CD4-positive, CD25-positive, alpha-beta regulatory T cell (primary cell): ENCODE measurements around the gene RCL1. TPM values are rescaled to one million over a fixed set of nuclear protein-coding genes. Genes with fewer than 3 reads are reported as not detected.
A peak's percentile ranks its signal among the peaks of the same experiment; 100 is the strongest.
"Not testable (repeated sequence)": the region's sequence is repeated elsewhere in the genome, so short reads cannot be mapped to it uniquely, and the experiment has no call there.

Source experiments
- ATAC-seq, 2 donors: fragments of 150-1000 bp; cut with Tn5 transposase; one replicate each; pipeline ENCODE4 v1.10.0; 2021; ENCODE audit warnings: low read depth in 2 of 2, moderate number of reproducible peaks in 2 of 2, moderate library complexity in 1 of 2
- DNase-seq, 3 donors: peaks; one replicate each; pipeline versions ENCODE4 v3.0.0 to v3.0.0-alpha.2; 2012 to 2022; ENCODE audit warnings: mixed read lengths in 1 of 3
- H3K27ac ChIP-seq: one replicate; pipeline ENCODE4 v1.7.0; 2013; ENCODE audit warnings: mild to moderate bottlenecking, low read length; ENCODE audit not compliant: insufficient read depth, poor library complexity, severe bottlenecking
- H3K27me3 ChIP-seq: one replicate; pipeline ENCODE4 v1.7.0; 2013; ENCODE audit warnings: low read length; ENCODE audit not compliant: control insufficient read depth, insufficient read depth
- H3K36me3 ChIP-seq: one replicate; pipeline ENCODE4 v1.7.0; 2013; ENCODE audit warnings: mild to moderate bottlenecking, low read length, moderate library complexity; ENCODE audit not compliant: control insufficient read depth, insufficient read depth
- H3K4me1 ChIP-seq: 2 replicates; pipeline ENCODE4 v1.7.0; 2013; ENCODE audit warnings: mild to moderate bottlenecking, low read length; ENCODE audit not compliant: insufficient read depth, control insufficient read depth, poor library complexity, severe bottlenecking
- H3K4me3 ChIP-seq: one replicate; pipeline ENCODE4 v1.7.0; 2013; ENCODE audit warnings: low read depth, mild to moderate bottlenecking, low read length, moderate library complexity
- H3K9me3 ChIP-seq, 2 experiments: 1 replicate in 1 of 2; 2 replicates in 1 of 2; pipeline ENCODE4 v1.7.0; 2013; ENCODE audit warnings: low read length in 2 of 2, mild to moderate bottlenecking in 1 of 2, moderate library complexity in 1 of 2; ENCODE audit not compliant: control insufficient read depth in 2 of 2
- H3K27ac Mint-ChIP-seq, 3 donors: one replicate each; pipeline ENCODE4 v1.8.0; 2020 to 2022; ENCODE audit warnings: mild to moderate bottlenecking in 3 of 3, mixed read lengths in 3 of 3, moderate library complexity in 2 of 3
- H3K27me3 Mint-ChIP-seq: one replicate; pipeline ENCODE4 v1.8.0; 2022; ENCODE audit warnings: mild to moderate bottlenecking, mixed read lengths
- H3K36me3 Mint-ChIP-seq: one replicate; pipeline ENCODE4 v1.8.0; 2020; ENCODE audit warnings: mixed read lengths
- H3K4me1 Mint-ChIP-seq, 4 donors: one replicate each; pipeline ENCODE4 v1.8.0; 2020 to 2022; ENCODE audit warnings: mixed read lengths in 4 of 4, mild to moderate bottlenecking in 1 of 4
- H3K4me3 Mint-ChIP-seq, 4 donors: one replicate each; pipeline ENCODE4 v1.8.0; 2020 to 2022; ENCODE audit warnings: mild to moderate bottlenecking in 4 of 4, mixed read lengths in 4 of 4, moderate library complexity in 3 of 4
- H3K9me3 Mint-ChIP-seq, 7 donors: one replicate each; pipeline ENCODE4 v1.8.0; 2020 to 2022; ENCODE audit warnings: mixed read lengths in 7 of 7, mild to moderate bottlenecking in 3 of 7, moderate library complexity in 2 of 7
- polyA plus RNA-seq, 4 donors: library from polyadenylated mRNA; unstranded; fragments of 300-500 nt; fragmentation: Illumina TruSeq; gene quantifications; one replicate each; pipeline ENCODE4 v1.2.3, GENCODE V29; 2021
- total RNA-seq: library from RNA; stranded (reverse); gene quantifications from one replicate; pipeline ENCODE4 v1.2.3, GENCODE V29; 2022

Gene RCL1
- total and polyA plus RNA-seq, 5 donors from 2014 or later: 13.3 to 27.9 (median 15.4) TPM

GRCh38 chr9:4894076-4894475 is 101.3 kb downstream of the RCL1 start:
- no peaks in the 10 kb centered on the region for H3K27me3 Mint-ChIP-seq
- H3K27ac Mint-ChIP-seq: no peak overlapping the region
- no peak for ATAC-seq

GRCh38 chr9:4899853-4900252 is 107.1 kb downstream of the RCL1 start:
- H3K4me3 Mint-ChIP-seq, H3K4me1 ChIP-seq, H3K27ac Mint-ChIP-seq, H3K9me3 ChIP-seq, H3K4me1 Mint-ChIP-seq, DNase-seq, H3K4me3 ChIP-seq, H3K27me3 ChIP-seq, H3K27me3 Mint-ChIP-seq, H3K27ac ChIP-seq, H3K36me3 ChIP-seq, ATAC-seq: not testable (repeated sequence)
- Mint-ChIP-seq H3K36me3 (peaks cover 11% of the 10 kb centered on the region), H3K9me3 (peaks cover 0 to 27% (median 11%) of the 10 kb centered on the region in 7 donors)

More at GRCh38 chr9:4894076-4894475, 101.3 kb downstream of the RCL1 start:
- no peak overlapping the region for H3K4me3 Mint-ChIP-seq
- DNase-seq: no peak
- H3K4me1 ChIP-seq: no peaks in the 10 kb centered on the region
- H3K9me3 Mint-ChIP-seq: peaks cover 0 to 14% (median 5%) of the 10 kb centered on the region in 7 donors
- H3K4me1 Mint-ChIP-seq: no peaks in the 10 kb centered on the region
- no peak overlapping the region for H3K27ac ChIP-seq
- peaks cover 11% of the 10 kb centered on the region for H3K36me3 Mint-ChIP-seq
- H3K4me3 ChIP-seq: no peak overlapping the region
- no peaks in the 10 kb centered on the region for H3K36me3 ChIP-seq
- H3K9me3 ChIP-seq: peaks cover 0 to 2% of the 10 kb centered on the region in 2 experiments
- no peaks in the 10 kb centered on the region for H3K27me3 ChIP-seq

DNA sequence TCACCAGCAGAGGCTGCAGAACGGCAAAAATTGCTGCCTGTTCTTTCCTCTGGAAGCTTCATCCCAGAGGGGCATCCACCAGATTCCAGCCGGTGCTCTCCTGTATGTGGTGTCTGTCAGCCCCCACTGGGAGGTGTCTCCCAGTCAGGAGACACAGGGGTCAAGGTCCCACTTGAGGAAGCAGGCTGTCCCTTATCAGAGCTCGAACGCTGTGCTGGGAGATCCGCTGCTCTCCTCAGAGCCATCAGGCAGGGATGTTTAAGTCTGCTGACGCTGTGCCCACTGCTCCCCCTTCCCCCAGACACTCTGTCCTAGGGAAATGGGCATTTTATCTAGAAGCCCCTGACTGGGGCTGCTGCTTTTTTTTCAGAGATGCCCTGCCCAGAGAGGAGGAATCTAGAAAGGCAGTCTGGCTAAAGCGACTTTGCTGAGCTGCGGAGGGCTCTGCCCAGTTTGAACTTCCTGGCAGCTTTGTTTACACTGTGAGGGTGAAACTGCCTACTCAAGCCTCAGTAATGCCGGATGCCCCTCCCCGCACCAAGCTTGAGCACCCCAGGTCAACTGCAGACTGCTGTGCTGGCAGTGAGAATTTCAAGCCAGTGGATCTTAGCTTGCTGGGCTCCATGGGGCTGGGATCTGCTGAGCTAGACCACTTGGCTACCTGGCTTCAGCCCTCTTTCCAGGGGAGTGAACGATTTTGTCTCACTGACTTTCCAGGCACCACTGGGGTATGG is 108.8 kb downstream of the RCL1 start:
- not testable (repeated sequence) for H3K4me1 Mint-ChIP-seq, H3K9me3 ChIP-seq, H3K4me1 ChIP-seq, H3K4me3 ChIP-seq, H3K27ac ChIP-seq, H3K27me3 Mint-ChIP-seq, H3K27me3 ChIP-seq, H3K36me3 ChIP-seq
- Mint-ChIP-seq H3K36me3 (peaks cover 11% of the 10 kb centered on the region), H3K4me3 (peak overlapping the region in 2 of 4 donors; percentile 33 to 39), H3K9me3 (peaks cover 0 to 26% (median 11%) of the 10 kb centered on the region in 7 donors), H3K27ac (peak overlapping the region in 2 of 3 donors; percentile 35 to 38)
- ATAC-seq (peak in 1 of 2 donors; percentile 31), DNase-seq (peak in 2 of 3 donors; percentile 3 to 81)

DNA sequence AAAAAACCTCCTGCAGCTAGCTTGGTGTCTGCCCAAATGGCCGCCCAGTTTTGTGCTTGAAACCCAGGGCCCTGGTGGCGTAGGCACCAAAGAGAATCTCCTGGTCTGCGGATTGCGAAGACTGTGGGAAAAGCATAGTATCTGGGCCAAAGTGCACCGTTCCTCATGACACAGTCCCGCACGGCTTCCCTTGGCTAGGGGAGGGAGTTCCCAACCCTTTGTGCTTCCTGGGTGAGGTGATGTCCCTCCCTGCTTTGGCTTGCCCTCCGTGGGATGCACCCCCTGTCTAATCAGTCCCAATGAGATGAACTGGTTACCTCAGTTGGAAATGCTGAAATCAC is 109.4 kb downstream of the RCL1 start:
- peak overlapping the region in 1 of 4 donors; percentile 33 for H3K4me3 Mint-ChIP-seq
- peaks cover 11% of the 10 kb centered on the region for H3K36me3 Mint-ChIP-seq
- ATAC-seq (no peak), DNase-seq (no peak)
- peaks cover 0 to 21% (median 11%) of the 10 kb centered on the region in 7 donors for H3K9me3 Mint-ChIP-seq
- no peaks in the 10 kb centered on the region for H3K27me3 Mint-ChIP-seq
- H3K9me3 ChIP-seq: peaks cover 0 to 2% of the 10 kb centered on the region in 2 experiments
- no peaks in the 10 kb centered on the region for H3K27me3 ChIP-seq
- H3K36me3 ChIP-seq: no peaks in the 10 kb centered on the region
- H3K27ac Mint-ChIP-seq: peak overlapping the region in 1 of 3 donors; percentile 38
- no peaks in the 10 kb centered on the region for H3K4me1 ChIP-seq
- no peak overlapping the region for H3K27ac ChIP-seq
- H3K4me1 Mint-ChIP-seq: peaks cover 0 to 9% (median 0%) of the 10 kb centered on the region in 4 donors
- H3K4me3 ChIP-seq: no peak overlapping the region

DNA sequence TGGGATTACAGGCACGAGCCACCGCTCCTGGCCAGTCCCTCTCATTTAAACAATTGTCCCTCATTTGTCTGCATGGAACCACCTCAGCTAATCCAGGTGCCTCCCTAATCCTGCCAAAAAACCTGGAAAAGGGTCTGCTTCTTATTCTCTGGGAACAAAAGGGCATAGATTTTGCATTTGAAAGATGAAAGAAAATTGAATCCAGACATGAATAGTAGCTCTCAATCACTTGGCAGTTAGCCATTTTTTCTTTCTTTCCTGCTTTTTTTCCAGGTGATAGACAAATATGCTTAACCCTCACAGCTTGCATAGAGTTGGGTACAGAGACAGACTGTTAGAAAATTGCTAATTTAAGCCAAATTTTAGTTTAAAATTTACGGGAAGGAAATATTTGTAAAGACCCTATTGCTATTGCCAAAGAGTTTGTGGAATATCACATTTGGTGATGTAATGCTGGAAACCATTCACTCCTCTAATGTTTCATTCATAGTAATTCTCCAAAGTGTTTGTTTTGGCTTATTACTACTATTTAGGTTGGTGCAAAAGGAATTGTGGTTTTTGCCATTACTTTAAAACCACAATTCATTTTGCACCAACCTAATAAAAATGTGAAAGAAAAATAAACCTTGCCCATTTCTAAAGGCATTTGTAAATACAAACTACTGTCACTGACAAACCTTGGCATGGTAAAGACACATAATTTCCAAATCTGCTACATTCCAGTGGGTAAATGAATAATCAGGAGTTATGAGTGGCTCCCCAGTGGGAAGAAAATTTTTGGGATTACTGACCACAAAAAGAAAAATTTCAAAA is 111.8 kb downstream of the RCL1 start:
- DNase-seq: no peak
- Histone ChIP-seq H3K27me3 (no peaks in the 10 kb centered on the region), H3K4me3 (no peak overlapping the region), H3K9me3 (no peaks in the 10 kb centered on the region), H3K36me3 (no peaks in the 10 kb centered on the region), H3K4me1 (no peaks in the 10 kb centered on the region), H3K27ac (no peak overlapping the region)
- Mint-ChIP-seq H3K27ac (no peak overlapping the region), H3K36me3 (peaks cover 3% of the 10 kb centered on the region), H3K4me1 (peaks cover 0 to 9% (median 0%) of the 10 kb centered on the region in 4 donors), H3K4me3 (no peak overlapping the region), H3K9me3 (peaks cover 0 to 11% (median 2%) of the 10 kb centered on the region in 7 donors), H3K27me3 (no peaks in the 10 kb centered on the region)
- no peak for ATAC-seq

DNA sequence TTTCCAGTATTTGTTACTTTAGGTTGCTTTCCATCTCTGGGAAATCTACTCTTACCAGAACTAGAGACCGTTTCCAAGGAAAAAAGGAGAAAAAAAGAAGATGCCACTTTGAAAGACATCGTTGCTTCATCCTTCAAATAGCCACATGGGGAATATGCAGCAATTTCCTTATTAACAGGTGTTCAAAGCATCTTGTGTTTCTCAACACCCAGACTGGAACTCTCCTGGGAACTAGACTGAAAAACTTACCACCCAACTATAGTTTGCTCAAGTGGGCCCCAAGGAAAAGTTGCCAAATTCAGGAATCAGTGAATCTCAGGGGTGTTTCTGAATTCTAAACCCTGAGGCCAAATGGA is 112.4 kb downstream of the RCL1 start:
- peaks cover 0 to 7% (median 2%) of the 10 kb centered on the region in 7 donors for H3K9me3 Mint-ChIP-seq
- no peak overlapping the region for H3K4me3 Mint-ChIP-seq
- ATAC-seq (no peak), DNase-seq (no peak)
- no peak overlapping the region for H3K4me3 ChIP-seq
- H3K4me1 Mint-ChIP-seq: peaks cover 0 to 9% (median 0%) of the 10 kb centered on the region in 4 donors
- H3K36me3 Mint-ChIP-seq: no peaks in the 10 kb centered on the region
- no peaks in the 10 kb centered on the region for H3K36me3 ChIP-seq
- H3K27ac Mint-ChIP-seq: no peak overlapping the region
- H3K27me3 Mint-ChIP-seq: no peaks in the 10 kb centered on the region
- H3K27ac ChIP-seq: no peak overlapping the region
- no peaks in the 10 kb centered on the region for H3K4me1 ChIP-seq
- no peaks in the 10 kb centered on the region for H3K27me3 ChIP-seq
- no peaks in the 10 kb centered on the region for H3K9me3 ChIP-seq
